K562 (cell line): Measurements from ENCODE around the gene EIF3I. TPM values are rescaled to one million over a fixed set of nuclear protein-coding genes. Genes with fewer than 3 reads are reported as not detected.

Experiments used
- ARID4B ChIP-seq: sonication (generic); formaldehyde crosslinking; IDR thresholded peaks from 2 replicates; pipeline ENCODE4 v1.8.0; 2022; ENCODE audit warnings: mild to moderate bottlenecking, missing genetic modification reagents
- CLOCK ChIP-seq: fragments of 250-450 bp; sonication (Bioruptor Pico); IDR thresholded peaks from 2 replicates; pipeline ENCODE4 v1.4.0; 2020; ENCODE audit warnings: mild to moderate bottlenecking, moderate library complexity, borderline replicate concordance
- DACH1 ChIP-seq: fragments of 450-650 bp; IDR thresholded peaks from 2 replicates; pipeline ENCODE4 v1.6.1; 2018; ENCODE audit not compliant: partially characterized antibody
- FIP1L1 ChIP-seq: fragments of 200-400 bp; formaldehyde crosslinking; IDR thresholded peaks from 2 replicates; pipeline ENCODE4 v1.6.1; 2018; ENCODE audit warnings: mild to moderate bottlenecking, low read depth, low read length; ENCODE audit not compliant: poor library complexity, severe bottlenecking
- MTA3 ChIP-seq: fragments of 450-650 bp; formaldehyde crosslinking; IDR thresholded peaks from 2 replicates; pipeline ENCODE4 v1.6.1; 2017; ENCODE audit warnings: mild to moderate bottlenecking, borderline replicate concordance
- NFXL1 ChIP-seq: fragments of 450-650 bp; formaldehyde crosslinking; IDR thresholded peaks from 2 replicates; pipeline ENCODE4 v1.4.0; 2021; ENCODE audit warnings: mild to moderate bottlenecking
- PHF21A ChIP-seq: fragments of 450-650 bp; IDR thresholded peaks from 2 replicates; pipeline ENCODE4 v1.6.1; 2017; ENCODE audit warnings: low read depth, borderline replicate concordance
- POLR2AphosphoS2 ChIP-seq: IDR thresholded peaks from 2 replicates; pipeline ENCODE4 v1.6.1; 2012; ENCODE audit warnings: low read length, improper control_type of control experiment
- SMAD2 ChIP-seq: fragments of 150-350 bp; IDR thresholded peaks from 2 replicates; pipeline ENCODE4 v1.6.1; 2014; ENCODE audit warnings: low read depth, mild to moderate bottlenecking, low read length
- YY1 ChIP-seq, 3 experiments: IDR thresholded peaks; 2 replicates each; pipeline ENCODE4 v1.6.1; 2011; ENCODE audit warnings: low read length in 2 of 3, mild to moderate bottlenecking in 2 of 3, moderate library complexity in 2 of 3, borderline replicate concordance in 1 of 3, control low read depth in 1 of 3, low read depth in 1 of 3; ENCODE audit not compliant: insufficient read depth in 3 of 3, insufficient replicate concordance in 2 of 3, control insufficient read depth in 1 of 3, insufficient read length in 1 of 3; ENCODE audit errors: extremely low read depth in 1 of 3
- ZNF398 ChIP-seq: fragments of 250-450 bp; sonication (Bioruptor Pico); IDR thresholded peaks from 2 replicates; pipeline ENCODE4 v1.8.0; 2021; ENCODE audit warnings: moderate library complexity, mild to moderate bottlenecking, inconsistent platforms
- ZNF592 ChIP-seq: fragments of 450-650 bp; IDR thresholded peaks from 2 replicates; pipeline ENCODE4 v1.6.1; 2017; ENCODE audit warnings: antibody characterized with exemption, mild to moderate bottlenecking
- polyA plus RNA-seq, 8 experiments: library from polyadenylated mRNA; depleted of rRNA in 4 of 8; stranded (reverse) in 5 of 8; unstranded in 3 of 8; fragments of >200 nt; fragmentation: Nextera tagmentation in 2 of 8; fragmentation: Illumina TruSeq in 1 of 8; extraction: Ambion mirVana in 2 of 8; extraction: Trizol in 1 of 8; gene quantifications; 2 replicates each; pipeline versions ENCODE4 v1.2.1 to v1.2.3, GENCODE V29; 2011 to 2014; ENCODE audit warnings: inconsistent platforms in 1 of 8, missing spikeins in 1 of 8
- total RNA-seq, 7 experiments: library from RNA; depleted of rRNA in 6 of 7; stranded (reverse); fragments of >200 nt in 6 of 7; fragmentation: Illumina TruSeq in 2 of 7; extraction: Trizol in 2 of 7; gene quantifications; 2 replicates each; pipeline versions ENCODE4 v1.2.1 to v1.2.3, GENCODE V29; 2011 to 2021; ENCODE audit warnings: low replicate concordance in 1 of 7

The EIF3I gene
- total and polyA plus RNA-seq, 9 of the 15 experiments (the other 6 are each of a cell fraction or from before 2014, with no cell fraction given): 414 to 1,526 (median 635) TPM

- TF ChIP-seq ZNF592: peak; percentile 86
- TF ChIP-seq FIP1L1: no peak
- no peak for TF ChIP-seq DACH1
- TF ChIP-seq CLOCK (CRISPR knock-in tag): no peak
- no peak; the same call in 1 of the 2 replicates for TF ChIP-seq ARID4B (CRISPR knock-in tag)
- TF ChIP-seq MTA3: no peak
- TF ChIP-seq YY1 (IDR thresholded peaks at IDR 0.05; ENCODE audit: borderline replicate concordance in 1 of 3, control insufficient read depth in 1 of 3, extremely low read depth in 1 of 3, insufficient read depth in 3 of 3, insufficient read length in 1 of 3, insufficient replicate concordance in 2 of 3, low read depth in 1 of 3, low read length in 2 of 3): no peak
- no peak for TF ChIP-seq PHF21A
- no peak for TF ChIP-seq NFXL1 (CRISPR knock-in tag)
- TF ChIP-seq SMAD2: no peak
- TF ChIP-seq ZNF398 (CRISPR knock-in tag): no peak
- no peak for TF ChIP-seq POLR2AphosphoS2
These were observed 19.0 kb downstream of the EIF3I start (continued) for GRCh38 chr1:32241001-32241763.
